ENCODE results near the gene ADARB1. TPM values are rescaled to one million over a fixed set of nuclear protein-coding genes. Genes with fewer than 3 reads are reported as not detected.
"Not testable (repeated sequence)": the region's sequence is repeated elsewhere in the genome, so short reads cannot be mapped to it uniquely, and the experiment has no call there.

Gene ADARB1
- total RNA-seq, 1 donor from 2014 or later: 32.0 TPM

GRCh38 chr21:45119812-45120211 lies 45.4 kb downstream of the ADARB1 start:
- no peak for DNase-seq

DNA sequence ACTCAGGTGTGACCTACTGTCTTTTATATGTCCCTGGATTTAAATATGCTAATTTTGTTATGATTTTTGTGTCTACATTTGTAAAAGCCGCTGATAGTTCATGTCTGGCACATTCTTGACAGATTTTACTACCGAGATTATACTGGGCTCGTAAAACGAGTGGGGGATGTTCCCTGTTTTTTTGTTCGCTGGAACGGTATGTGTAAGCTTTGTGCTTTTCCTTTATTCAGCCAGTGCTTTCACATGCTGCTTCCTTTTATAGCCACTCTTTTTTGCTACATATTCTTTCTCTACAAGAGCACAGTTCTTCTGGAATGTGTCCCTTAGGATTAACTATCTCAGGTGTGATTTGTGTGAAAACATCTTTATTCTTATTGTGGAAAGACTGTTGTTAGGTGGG lies 46.6 kb downstream of the ADARB1 start:
- no peak for DNase-seq

DNA sequence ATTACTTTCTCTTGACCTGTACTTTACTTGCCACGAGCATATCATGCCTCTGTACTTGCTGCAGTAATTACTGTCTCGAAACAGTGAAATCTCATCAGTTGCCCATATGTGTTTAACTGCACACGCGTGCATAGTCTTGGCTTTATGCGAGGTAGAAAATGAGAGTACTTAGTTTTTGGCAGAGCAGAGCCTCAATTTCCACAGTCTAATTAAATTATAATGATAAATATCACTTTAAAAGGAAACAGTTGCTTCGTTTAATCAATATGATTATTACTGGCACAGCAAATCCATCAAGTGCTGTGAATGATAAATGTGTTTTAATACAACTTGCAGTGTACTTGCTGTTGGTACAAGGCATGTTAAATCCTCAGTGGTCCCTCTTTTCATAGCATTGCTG lies 47.6 kb downstream of the ADARB1 start:
- DNase-seq: no peak

DNA sequence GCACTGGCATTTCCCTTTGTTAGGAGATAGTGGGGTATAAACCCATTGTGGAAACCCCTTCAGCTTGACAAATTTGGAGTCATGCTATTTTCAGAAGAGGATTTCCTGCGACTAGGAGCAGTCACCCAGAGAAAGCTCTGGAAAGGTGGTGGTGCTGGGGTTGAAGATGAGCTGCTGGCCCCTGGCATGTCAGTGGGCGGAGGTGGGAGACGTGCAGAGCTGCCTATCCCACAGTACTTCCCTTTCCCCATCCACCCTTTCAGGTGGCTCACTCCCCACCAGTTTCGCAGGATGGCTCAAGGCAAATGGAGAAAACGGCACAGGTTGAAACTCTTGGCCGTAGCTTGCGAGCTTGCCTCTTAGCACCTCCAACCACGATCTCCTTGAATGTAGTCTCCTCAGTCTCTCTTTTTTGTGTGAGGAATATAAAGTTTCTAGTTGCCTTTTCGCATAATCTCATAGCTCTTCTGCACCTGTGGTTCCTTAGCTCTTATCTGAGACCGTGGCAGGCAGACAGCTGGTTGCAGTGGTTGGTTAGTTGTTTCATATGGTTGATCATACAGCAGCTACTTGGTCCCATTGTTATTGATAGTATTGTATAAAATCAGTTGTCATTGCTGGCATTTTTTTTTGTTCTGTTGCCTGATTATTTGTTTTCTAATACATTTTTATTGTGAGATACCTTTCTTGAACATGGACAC lies 48.2 kb downstream of the ADARB1 start:
- DNase-seq: no peak

DNA sequence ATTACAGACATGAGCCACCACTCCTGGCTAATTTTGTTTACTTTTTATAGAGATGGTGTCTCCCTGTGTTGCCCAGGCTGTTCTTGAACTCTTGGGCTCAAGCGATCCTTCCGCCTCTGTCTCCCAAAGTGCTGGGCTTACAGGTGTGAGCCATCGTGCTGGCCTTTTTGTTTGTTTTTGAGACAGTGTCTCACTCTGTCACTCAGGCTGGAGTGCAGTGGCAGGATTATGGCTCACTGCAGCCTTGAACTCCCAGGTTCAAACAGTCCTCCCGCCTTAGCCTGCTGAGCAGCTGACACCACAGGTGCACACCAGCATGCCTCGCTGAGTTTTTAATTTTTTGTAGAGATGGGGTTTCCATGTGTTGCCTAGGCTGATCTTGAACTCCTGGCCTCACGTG lies 49.1 kb downstream of the ADARB1 start:
- no peak for DNase-seq

GRCh38 chr21:45124596-45124995 lies 50.2 kb downstream of the ADARB1 start:
- DNase-seq: no peak

GRCh38 chr21:45125357-45125756 lies 51.0 kb downstream of the ADARB1 start:
- DNase-seq: no peak

- no peak for DNase-seq
Observed at GRCh38 chr21:45126204-45126626, 51.8 kb downstream of the ADARB1 start.

DNA sequence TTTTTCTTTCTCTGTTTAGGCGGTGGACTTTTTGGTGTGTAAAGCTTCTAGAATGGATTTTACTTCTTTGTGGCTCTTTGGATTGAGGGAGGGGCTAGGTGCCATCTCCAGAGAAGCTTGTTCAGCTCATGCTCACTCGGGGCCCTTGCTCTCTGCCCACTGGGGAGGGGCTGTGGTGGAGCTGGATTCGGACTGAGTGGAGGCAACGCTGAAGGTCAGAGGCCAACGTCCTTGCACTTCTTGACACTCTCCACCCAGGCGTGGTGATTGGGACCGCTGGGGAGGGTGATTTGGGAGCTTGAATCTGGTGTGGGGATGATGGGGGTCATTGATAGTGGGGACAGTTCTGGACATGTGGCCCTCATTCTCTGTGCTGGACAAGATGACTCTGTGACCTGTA lies 52.6 kb downstream of the ADARB1 start:
- no peak for DNase-seq

DNA sequence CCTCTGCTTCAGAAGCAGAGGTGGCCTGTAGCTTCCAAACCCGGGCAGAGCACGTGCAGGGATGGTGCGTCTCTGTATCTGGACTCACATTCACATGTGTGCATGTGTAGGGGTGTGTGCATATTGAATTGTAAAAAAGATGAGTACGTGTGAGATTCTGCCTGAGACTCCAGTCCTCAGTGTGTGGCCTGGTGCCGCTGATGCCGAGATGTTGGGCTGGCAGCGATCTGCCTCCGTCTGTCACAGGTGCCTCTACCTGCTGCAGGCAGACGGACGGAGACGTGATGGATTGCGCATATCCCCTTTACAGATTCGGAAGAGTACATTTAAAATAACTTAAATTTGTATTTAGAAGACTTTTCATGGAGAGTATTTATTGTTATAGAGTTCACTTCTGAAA lies 53.6 kb downstream of the ADARB1 start:
- no peak for DNase-seq

- peak; percentile 91 for DNase-seq
Observed at GRCh38 chr21:45128613-45129188, 54.3 kb downstream of the ADARB1 start.

DNA sequence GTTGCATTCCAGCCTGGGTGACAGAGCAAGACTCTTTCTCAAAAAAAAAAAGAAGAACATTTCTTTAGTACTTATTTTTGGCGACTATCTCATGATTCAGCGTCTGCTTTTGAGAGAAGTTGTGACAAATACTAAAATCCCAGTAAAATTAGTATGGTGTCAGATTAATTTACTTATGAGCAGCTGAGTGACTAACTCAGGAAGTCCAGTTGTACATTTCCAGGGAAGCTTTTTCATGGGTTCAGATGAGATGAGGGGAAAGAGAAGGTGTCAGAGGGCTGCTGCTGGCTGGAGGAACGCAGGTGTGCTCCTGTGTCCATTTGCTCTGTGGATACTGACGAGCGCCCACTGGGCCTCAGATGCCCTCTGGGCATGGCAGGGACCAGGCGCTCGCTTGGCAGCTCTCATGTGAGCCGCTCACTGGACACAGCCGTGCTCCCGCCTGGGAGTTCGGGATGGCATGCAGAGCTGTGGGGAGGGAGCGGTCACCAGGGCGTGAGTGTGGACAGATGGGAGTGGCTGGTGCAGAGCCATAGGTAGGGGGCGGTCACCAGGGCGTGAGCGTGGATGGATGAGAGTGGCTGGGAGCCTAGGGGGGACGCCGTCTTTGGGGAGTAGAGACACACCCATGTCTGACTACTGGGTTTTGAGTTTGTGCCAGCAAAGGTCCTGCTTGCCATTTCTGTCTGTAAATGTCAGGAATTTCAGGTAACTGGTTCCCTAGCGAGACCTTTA lies 55.0 kb downstream of the ADARB1 start:
- DNase-seq: peak; percentile 51

- DNase-seq: peak; percentile 59
Observed at GRCh38 chr21:45130324-45130774, 56.0 kb downstream of the ADARB1 start.

GRCh38 chr21:45131537-45131999 lies 57.2 kb downstream of the ADARB1 start:
- no peak for DNase-seq

DNA sequence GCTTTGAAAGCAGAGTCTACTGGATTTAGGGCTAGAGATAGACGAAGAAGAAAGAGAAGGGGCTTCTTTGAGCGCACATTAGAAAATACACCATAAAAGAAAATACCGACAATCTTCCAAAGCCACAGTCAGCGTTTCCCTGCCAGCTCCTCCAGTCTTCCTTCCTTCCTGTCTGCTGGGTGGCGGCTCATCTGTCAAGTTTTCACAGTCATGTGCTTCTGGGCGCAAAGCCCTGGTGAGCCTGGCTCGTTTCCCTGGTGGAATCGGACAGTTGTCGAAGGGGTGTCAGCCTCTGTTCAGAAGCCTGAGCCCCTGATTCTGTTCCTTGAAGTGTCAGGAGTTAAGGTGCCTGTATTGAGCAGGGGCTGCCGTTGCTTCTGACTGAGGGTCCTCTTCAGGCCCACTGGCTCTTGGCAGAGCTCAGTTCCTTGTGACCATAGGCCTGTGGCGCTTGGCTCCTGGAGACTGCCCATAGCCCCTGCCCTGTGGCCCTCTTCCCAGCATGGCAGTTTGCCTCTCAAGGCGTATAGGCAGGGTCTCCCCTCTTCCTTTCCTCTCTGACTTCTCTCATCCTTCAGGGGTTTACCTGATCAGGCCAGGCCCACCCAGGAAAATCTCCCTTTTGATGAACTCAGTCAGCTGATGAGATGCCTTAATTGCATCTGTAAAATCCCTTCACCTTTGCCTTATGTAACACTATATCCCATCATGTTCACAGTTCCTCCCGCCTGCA lies 58.6 kb downstream of the ADARB1 start:
- peak; percentile 61 for DNase-seq

- not testable (repeated sequence) for DNase-seq
Observed at GRCh38 chr21:45133574-45134278, 59.3 kb downstream of the ADARB1 start.

GRCh38 chr21:45134279-45135076 lies 60.1 kb downstream of the ADARB1 start:
- no peak for DNase-seq

- DNase-seq: no peak
Observed at GRCh38 chr21:45135122-45135521, 60.7 kb downstream of the ADARB1 start.

GRCh38 chr21:45135868-45136267 lies 61.5 kb downstream of the ADARB1 start:
- no peak for DNase-seq

- DNase-seq: no peak
Observed at GRCh38 chr21:45136500-45136899, 62.1 kb downstream of the ADARB1 start.

DNA sequence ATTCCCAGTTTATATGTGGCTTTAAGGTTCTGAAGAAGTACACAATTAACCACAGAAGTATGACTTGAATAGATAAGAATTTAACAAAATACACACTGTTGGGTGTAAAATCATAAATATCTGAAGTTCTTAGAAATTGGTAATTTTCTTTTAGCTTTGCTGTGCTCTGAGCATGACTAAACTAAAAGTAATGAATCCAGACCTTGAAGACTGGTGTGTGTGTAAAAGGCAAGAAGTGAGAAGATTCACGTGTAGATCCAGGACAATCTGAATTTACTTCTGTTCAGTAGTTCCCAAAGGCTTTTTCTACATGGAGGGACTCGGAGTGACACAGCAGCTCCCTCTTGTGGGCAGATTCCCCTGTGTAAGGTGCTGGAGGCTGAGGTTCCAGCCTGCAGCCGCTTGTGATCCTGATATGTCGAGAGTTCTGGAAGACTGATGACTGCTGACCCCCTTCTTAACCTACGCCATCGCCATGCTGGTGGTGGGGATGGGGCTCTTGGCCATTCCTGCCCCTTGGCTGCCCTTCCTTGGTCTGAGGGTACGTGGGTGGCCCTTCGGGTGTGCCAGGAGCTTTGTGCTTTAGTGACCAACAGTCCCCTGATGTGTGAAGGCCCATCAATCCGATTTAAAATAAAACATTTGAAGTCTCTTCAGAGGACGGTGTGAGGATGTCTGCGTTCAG lies 62.7 kb downstream of the ADARB1 start:
- peak; percentile 93 for DNase-seq

All from dermis blood vessel endothelial cell (primary cell).